ENCODE measurements around the gene HBZ. TPM values are rescaled to one million over a fixed set of nuclear protein-coding genes. Genes with fewer than 3 reads are reported as not detected.
"Not testable (repeated sequence)": the region's sequence is repeated elsewhere in the genome, so short reads cannot be mapped to it uniquely, and the experiment has no call there.

The HBZ gene
- total RNA-seq, 1 donor from 2014 or later, result not detected

DNA sequence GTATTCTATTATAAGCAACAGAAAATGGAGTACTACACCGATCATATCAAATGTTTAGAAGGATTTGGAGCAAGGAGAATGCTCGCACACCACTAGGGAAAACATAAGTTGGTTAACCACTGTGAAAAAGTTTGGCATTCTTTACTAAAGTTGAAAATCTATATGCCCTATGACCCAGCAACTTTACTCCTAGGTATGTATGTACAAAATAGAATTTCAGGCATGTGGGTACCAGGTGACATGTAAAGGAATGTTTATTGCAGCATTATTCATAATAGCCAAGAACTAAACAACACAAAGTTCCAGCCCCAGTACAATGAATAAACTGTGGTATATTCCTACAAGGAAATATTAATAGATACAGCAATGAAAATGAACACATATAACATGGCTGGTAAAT lies 5.8 kb upstream of the HBZ start:
- DNase-seq (ENCODE audit: low spot score in 2 of 2), result no peak
- Histone ChIP-seq H3K27me3 (no peaks in the 10 kb centered on the region), H3K9me3 (no peaks in the 10 kb centered on the region), H3K4me1 (no peaks in the 10 kb centered on the region), H3K36me3 (no peaks in the 10 kb centered on the region), H3K4me3 (no peak overlapping the region), H3K27ac (no peak overlapping the region)
- intact Hi-C loops (cut with DNase I), result no loop called here
- TF ChIP-seq, protein P1, sequence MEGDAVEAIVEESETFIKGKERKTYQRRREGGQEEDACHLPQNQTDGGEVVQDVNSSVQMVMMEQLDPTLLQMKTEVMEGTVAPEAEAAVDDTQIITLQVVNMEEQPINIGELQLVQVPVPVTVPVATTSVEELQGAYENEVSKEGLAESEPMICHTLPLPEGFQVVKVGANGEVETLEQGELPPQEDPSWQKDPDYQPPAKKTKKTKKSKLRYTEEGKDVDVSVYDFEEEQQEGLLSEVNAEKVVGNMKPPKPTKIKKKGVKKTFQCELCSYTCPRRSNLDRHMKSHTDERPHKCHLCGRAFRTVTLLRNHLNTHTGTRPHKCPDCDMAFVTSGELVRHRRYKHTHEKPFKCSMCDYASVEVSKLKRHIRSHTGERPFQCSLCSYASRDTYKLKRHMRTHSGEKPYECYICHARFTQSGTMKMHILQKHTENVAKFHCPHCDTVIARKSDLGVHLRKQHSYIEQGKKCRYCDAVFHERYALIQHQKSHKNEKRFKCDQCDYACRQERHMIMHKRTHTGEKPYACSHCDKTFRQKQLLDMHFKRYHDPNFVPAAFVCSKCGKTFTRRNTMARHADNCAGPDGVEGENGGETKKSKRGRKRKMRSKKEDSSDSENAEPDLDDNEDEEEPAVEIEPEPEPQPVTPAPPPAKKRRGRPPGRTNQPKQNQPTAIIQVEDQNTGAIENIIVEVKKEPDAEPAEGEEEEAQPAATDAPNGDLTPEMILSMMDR (IDR thresholded peaks at IDR 0.05), result no peak

DNA sequence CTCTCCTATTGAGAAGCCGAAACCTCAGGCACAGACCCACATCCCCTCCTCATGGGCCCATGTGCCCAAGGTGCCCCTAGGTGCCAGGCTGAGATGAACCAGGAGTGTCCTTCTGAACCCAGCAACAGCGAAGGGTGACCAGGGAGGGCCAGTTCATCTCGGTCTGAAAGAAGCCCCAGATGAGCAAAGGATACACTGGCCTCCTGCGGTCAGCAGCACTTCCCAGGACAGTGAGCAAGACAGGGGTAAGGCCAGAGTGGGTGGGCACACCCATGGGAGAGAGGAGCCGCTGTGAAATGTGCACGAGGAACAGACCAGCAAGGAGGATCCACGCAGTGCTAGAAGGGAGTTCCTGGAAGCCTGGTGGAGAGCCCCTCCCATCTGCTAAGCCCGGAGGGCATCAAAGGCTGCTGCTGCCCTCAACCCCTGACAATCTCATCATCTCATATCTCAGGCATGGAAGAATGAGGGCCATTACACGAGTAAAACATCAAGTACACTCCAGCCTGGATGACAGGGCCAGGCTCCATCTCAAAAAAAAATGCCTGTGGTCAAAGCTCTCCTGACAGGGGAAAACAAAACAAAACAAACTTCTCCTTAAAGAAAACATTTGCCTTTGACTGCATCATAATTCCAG lies 3.3 kb upstream of the HBZ start:
- Histone ChIP-seq H3K27me3 (no peaks in the 10 kb centered on the region), H3K9me3 (no peaks in the 10 kb centered on the region), H3K36me3 (no peaks in the 10 kb centered on the region), H3K4me1 (no peaks in the 10 kb centered on the region), H3K27ac (no peak overlapping the region), H3K4me3 (no peak overlapping the region)
- TF ChIP-seq, protein P1 (IDR thresholded peaks at IDR 0.05), result no peak
- no peak for DNase-seq (ENCODE audit: low spot score in 2 of 2)
- intact Hi-C loops (cut with DNase I), result no loop called here

DNA sequence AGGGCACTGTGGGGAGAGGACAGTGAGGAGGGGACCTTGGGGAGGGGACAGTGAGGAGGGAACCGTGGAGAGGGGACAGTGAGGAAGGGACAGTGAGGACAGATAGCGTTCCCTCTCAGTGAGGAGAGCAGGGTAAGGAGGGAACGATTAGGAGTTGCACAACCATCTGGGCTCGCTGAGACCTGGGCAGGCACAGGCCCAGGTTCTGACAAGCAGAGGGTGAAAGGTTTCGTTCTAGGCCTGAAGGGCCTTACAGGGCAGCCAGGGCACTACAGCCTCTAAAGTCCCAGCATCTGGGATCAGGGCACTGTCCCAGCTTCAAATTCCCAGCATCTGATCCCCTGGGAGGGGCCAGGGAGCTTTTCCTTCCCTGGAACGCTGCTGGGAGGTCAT lies 681 bp downstream of the HBZ start:
- H3K9me3 ChIP-seq; H3K27ac ChIP-seq; H3K36me3 ChIP-seq; H3K4me3 ChIP-seq; intact Hi-C loops (cut with DNase I); DNase-seq (ENCODE audit: low spot score in 2 of 2); H3K27me3 ChIP-seq; H3K4me1 ChIP-seq: not testable (repeated sequence)

DNA sequence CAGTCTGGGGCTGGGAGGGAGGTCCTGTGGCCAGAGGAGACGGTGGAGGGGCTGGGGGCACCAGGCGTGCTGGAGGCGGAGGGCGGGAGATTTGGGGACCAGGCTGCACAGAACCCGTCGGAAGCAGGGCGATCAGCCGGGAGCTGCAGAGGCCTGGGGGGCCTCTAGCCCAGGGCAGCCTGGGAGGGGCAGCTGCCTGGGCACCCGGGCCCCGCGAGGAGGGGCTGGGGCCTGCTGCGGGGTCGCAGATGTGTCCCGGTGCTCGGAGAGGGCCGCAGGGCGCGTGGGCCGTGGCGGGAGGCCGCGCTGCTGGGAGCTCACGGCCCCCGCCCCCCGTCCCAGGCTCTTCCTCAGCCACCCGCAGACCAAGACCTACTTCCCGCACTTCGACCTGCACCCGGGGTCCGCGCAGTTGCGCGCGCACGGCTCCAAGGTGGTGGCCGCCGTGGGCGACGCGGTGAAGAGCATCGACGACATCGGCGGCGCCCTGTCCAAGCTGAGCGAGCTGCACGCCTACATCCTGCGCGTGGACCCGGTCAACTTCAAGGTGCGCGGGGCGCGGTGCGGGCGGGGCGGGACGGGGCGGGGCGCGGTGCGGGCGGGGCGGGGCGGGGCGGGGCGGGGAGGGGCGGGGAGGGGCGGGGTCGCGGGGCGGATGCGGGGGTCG lies 1.2 kb downstream of the HBZ start:
- H3K4me1 ChIP-seq; intact Hi-C loops (cut with DNase I); H3K27ac ChIP-seq; H3K4me3 ChIP-seq; H3K36me3 ChIP-seq; DNase-seq (ENCODE audit: low spot score in 2 of 2); H3K27me3 ChIP-seq; H3K9me3 ChIP-seq: not testable (repeated sequence)

DNA sequence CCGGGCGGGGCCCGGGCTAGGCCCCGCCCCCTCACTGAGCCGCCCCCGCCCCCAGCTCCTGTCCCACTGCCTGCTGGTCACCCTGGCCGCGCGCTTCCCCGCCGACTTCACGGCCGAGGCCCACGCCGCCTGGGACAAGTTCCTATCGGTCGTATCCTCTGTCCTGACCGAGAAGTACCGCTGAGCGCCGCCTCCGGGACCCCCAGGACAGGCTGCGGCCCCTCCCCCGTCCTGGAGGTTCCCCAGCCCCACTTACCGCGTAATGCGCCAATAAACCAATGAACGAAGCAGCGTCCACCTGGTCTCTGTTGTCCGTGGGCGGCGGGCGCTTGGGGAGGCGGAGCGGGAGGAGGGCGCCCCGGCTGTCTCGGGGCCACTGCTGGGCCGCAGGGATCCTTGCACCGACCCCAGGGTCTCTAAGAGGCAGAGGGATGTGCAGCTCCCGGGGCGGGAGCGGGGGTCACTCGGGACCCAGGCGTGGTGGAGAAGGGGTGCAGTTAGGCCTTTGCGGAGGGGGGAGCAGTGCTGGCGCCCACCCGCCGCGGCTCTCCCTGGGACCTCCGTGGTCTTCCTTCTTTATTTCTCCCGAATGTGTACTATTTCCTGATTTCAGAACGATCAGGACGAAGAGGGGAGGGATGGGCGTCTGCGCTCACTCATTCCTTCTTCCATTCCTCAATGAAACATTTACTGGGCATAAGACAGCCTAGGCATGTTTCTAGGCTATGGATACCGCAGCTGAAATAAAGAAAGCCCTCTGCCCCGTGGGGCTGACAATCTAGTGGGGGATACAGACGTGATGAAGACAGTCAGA lies 2.0 kb downstream of the HBZ start:
- Histone ChIP-seq H3K27ac (no peak overlapping the region), H3K4me1 (peaks cover 4 to 6% of the 10 kb centered on the region in 2 donors), H3K9me3 (no peaks in the 10 kb centered on the region), H3K4me3 (peak overlapping the region; percentile 53 to 57), H3K27me3 (peaks cover 10% of the 10 kb centered on the region), H3K36me3 (no peaks in the 10 kb centered on the region)
- TF ChIP-seq, protein P1 (IDR thresholded peaks at IDR 0.05), result no peak
- intact Hi-C loops (cut with DNase I), result no loop called here
- no peak for DNase-seq (ENCODE audit: low spot score in 2 of 2)

DNA sequence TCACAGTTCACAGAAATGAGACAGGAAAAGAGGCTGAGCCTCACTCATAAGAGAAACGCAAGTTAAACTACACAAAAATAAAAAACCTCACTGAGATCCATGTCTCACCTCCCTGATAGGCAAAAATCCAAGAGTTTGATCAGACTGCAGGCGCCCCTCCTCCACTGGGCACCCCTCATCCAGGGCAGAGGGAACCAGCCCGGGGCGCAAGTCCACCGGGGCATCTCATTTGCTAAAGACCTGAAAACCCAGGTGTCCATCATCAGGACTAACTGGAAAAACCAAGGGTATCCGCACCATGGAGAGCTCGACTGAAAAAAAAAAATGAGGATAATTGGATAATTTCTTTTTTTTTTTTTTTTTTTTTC lies 2.6 kb downstream of the HBZ start:
- TF ChIP-seq, protein P1 (IDR thresholded peaks at IDR 0.05), result no peak
- Histone ChIP-seq H3K27me3 (peaks cover 10% of the 10 kb centered on the region), H3K9me3 (no peaks in the 10 kb centered on the region), H3K36me3 (no peaks in the 10 kb centered on the region), H3K4me3 (no peak overlapping the region), H3K27ac (no peak overlapping the region), H3K4me1 (peaks cover 4 to 6% of the 10 kb centered on the region in 2 donors)
- intact Hi-C loops (cut with DNase I), result no loop called here
- no peak for DNase-seq (ENCODE audit: low spot score in 2 of 2)
